ENCODE measurements around the gene FADS6.

FADS6 gene

GRCh38 chr17:74831444-74832146 lies 61.8 kb downstream of the FADS6 start:
- no peak for DNase-seq (ENCODE audit: low read depth)

- DNase-seq (ENCODE audit: low read depth): no peak
These were observed 62.6 kb downstream of the FADS6 start for GRCh38 chr17:74830861-74831260.

GRCh38 chr17:74827800-74828199 lies 65.6 kb downstream of the FADS6 start:
- no peak for DNase-seq (ENCODE audit: low read depth)
